ENCODE results near the gene GALNT7.
"Not testable (repeated sequence)": the region's sequence is repeated elsewhere in the genome, so short reads cannot be mapped to it uniquely, and the experiment has no call there.

GALNT7 gene

DNA sequence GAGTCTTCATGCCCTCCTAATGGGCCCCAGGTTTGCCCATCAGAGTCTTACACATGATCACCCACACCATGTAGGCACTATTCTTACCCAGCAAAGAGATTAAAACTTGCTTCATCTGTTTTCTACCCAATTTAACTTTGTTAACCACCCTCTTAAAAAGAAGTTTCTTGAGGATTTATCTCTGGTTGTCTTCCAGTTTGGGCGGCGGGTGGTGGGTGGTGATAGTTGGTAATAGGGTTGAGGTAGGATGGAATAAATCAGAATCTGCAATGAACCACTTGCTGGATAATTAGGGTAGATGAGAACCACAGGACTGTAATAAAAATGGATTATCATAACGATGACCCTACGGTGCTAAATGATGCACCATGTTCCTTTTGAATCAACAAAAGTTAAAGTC is 30.9 kb downstream of the GALNT7 start:
- DNase-seq = no peak

DNA sequence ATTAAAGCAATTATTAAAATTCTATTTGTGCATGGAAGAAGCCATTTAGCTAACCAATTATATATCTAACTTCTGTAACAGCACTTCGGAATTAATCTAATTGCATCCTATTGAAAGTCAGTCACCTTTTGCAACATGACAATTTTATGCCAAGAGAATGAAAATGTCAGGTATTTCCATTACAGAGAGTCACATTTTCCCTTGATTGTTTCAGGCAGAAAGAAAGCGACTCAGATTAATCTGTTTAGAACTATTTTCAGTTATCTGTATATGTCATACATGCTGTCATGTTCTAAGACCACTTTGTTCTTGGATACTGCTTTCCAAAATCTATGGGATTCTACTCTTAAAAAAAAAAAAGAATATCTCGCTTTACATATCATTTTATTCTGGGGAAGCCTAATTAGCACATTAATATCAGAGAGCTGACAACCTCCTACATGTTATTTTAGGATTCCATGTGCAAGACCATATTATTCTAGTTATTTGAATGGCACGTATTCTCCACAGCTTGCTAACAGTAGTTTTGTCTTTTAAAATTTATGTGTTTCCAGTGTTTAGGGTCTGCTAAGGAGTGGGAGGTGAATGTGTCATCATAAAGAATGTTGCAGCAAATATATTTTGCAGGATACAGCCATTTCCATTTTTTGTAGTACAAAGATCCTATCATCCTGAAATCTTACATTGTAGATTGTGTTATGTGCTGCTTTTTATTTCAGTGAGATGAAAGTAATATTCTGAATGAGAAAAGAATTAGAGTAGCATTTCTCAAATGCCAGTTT is 31.7 kb downstream of the GALNT7 start:
- DNase-seq = no peak

DNA sequence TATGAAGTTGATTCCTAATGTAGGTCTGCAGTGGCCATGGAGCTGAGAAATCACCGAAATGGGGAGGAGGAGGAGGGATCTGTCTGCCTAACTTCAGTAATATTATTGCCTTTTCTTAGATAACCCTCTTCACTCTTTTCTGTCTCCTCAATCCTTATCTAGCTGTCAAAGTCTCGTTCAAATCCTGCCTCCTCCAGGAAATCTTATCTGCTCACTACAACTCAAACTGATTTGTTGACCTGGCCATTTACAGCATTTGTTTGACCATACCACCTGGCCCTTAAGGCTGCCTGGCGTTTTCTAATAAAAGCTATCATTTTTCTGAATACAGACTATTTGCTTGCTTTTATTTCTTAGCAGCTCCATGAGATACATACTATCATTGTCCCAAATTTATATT is 33.8 kb downstream of the GALNT7 start:
- no peak for DNase-seq

DNA sequence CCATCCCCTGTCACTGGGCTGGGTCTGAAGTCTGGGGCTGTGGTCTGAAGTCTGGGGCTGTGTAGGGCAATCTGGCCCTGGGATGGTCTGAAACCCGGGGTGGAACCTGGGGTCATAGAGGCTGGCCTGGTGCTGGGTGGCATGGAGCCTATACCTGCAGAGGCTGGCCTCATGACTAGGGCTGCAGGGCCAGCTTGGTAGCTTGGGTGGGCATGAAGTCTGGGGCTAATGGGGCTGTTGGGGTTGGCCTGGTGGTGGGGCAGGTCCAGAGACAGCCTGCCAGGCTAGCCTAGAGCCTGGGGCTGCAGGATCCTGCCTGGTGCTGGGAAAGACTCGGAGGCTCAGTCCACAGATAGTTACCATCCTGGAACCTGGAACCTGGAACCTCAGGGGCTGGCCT is 37.0 kb downstream of the GALNT7 start:
- DNase-seq = no peak

DNA sequence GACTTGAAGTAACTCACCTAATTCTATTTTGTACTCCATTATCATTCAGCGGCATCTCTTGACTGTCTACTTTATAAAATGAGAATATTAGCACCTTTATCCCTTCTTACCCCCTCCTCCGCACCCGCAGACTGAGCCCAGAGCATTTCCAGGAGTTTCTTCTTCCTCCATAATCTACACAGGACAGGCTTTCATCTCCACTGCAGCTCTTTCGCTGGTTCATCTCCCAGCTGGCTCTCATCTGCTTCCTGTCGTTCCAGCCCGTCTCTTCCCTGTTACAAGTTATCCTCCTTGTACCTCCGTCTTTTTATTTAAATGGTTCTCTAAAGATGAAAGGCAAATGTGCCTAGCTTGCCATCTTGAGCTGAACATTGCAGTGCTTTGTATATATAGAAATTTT is 39.8 kb downstream of the GALNT7 start:
- no peak for DNase-seq

DNA sequence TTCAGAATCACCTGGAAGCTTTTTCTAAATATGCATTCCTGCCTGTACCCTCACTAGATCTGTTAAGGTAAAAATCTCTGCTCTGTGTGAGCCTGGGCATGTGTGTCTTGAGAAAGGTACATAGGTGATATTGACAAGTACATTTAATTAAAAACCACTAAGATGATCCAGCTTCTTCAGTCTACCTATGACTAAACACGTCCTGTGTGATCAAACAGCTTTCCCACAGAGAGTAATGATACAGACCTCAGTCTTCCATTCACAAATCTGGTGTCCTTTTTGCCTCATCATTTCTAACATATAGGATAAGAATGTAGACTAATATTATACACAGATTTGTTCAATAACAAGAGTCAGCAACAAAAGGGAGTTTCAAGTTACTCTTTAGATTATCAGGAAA is 42.6 kb downstream of the GALNT7 start:
- DNase-seq = no peak

DNA sequence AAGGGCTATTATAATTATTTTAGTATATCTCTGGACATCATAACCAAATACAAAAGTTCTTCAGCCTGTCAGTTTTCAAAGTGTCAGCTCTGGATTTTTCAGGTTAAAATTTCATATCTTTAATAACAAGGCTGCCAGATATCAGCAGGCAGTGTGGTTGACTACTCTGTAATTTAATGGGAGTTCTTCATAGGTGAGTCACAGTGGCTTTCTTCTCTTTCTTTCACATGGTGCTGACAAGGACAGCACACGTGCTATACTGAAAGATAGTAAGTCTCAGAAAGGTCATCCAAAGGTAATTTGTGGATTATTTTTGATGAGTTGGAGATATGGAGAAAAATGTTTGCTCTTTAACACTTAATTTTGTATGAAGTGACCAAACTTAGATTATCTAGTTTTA is 43.2 kb downstream of the GALNT7 start:
- no peak for DNase-seq

DNA sequence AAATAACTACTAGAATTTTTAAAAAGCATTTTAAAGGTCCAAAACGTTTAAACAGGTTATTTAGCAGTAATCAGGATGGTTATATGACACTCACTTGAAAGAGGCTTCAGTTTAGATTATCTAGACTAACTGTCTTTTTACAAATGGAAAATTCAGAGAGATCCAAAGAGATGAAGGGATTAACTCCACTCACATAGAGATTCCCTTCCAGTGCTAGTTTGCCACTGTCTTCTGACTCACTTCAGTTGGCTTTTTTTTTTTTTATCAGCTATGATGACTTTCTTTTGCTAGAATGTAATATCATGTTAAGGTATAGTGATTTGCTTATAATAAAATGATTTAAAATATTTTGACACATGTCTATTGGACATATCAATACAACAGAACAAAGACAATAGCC is 43.8 kb downstream of the GALNT7 start:
- DNase-seq = no peak

DNA sequence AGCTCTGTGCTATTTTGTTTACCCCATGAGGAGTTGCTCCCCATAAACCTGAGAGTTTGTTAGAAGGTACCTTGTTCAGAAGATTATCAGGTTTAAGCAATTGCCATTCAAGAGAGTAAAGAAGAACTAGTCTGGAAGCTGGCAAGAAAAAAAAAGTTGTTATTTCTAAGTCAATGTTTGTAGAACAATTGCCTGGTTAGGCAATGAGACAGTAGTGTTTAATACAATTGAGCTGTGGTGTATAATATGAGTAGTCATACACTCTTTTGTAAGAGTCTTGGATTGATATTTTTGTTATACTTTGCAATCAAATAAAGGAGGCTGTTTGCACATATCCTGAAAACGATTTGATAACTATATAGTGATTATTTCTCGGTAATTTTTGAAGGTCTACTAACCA is 44.7 kb downstream of the GALNT7 start:
- no peak for DNase-seq

DNA sequence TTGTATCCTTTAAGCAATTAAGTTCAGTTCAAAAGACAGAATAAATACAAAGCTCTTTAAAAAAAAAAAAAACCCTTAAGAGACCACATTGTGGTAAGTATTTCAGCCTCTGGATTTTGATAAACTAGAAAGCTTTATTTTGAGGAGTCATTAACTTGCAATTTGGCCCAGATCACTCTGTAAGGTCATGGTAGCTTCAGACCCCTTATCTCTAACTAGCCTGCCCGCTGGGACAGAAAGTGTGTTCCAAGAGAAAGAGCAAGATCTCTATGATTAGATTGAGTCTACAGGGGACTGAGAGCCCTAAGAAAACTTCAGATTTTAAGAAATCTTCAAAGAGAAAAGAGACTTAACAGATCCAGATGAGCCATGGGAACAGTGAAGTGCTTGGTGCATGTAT is 45.6 kb downstream of the GALNT7 start:
- DNase-seq = no peak

DNA sequence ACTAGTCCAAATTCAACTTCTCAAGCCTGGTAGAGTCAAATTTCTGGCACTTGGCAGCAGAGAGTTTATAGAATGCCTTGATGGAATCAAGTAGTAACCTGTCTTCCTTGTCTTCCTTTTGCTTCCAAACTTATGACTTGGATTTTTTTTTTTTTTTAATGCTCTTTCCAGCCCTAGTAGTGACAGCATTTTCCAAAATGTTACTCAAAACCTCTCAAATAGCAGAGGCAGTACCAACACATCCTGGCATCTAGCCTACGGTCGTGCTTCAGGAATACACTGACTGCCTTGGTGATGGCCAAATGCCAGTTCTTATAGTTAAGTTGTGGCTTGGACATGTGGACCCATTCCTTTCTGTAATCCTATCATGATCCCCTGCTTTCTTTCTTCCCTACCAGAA is 46.0 kb downstream of the GALNT7 start:
- DNase-seq = no peak

DNA sequence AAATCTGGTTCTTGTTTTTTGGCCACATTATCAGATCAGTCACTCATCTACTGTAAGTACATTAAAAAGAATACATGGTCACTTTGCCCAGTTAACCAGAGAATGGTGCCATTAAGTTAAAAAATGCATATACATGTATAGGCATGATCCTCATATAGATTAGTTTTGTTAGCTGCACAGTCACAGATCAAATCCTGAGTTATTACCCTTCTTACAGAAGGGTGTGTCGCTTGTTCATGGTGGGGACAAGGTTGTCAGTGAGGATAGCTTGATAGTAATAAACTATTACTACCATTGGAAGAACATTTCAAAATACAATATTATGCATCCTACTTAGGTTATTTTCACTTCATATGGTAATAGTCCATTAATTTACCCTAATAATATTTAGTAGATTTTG is 48.5 kb downstream of the GALNT7 start:
- no peak for DNase-seq

DNA sequence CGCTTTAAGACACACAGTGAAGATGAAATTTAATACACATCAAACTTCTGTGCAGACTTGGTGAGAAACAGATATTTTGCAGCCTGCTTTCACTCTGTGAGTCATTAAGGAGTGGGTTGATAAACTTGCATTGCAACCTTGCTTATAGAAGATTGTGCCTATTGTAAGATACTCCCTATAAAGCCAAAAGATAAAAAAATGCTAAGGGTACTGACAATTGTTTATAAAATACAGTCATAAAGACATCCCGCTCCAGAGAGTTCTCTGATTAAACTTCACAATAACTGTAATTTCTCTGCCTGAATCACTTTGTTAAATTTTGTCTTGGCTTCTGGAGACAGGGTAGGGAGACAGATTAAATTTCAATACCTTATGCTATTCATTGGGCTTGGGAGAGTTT is 49.1 kb downstream of the GALNT7 start:
- no peak for DNase-seq

DNA sequence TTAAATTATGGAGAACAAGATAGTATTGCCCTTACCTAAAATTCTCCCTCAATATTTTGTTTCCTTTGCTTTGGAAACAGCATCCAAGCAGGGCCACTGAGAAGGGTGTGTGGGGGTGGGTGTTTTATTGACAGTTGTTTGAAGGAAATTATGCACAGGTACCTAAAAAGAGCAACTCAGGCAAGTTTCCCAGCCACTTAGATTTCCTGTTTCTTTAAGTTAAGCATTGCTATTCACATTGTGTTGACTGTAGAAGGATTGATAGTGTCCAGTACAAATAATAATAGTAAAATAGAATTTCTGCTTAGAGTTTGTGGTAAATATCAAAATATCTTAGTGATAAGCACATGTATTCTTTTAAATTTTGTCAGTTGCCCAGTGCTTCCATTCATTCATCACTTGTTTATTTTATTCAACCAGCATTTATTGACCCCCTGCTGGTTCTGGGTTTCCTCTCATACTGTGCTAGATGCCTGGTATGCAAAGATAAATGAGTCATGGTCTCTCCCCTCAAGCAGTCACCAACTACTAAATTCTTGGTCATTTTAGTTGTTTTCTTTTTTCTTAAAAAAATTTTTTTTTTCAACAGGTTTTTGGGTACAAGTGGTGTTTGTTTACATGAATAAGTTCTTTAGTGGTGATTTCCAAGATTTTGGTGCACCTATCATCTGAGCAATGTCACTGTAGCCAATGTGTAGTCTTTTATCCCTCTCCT is 50.0 kb downstream of the GALNT7 start:
- DNase-seq = no peak

DNA sequence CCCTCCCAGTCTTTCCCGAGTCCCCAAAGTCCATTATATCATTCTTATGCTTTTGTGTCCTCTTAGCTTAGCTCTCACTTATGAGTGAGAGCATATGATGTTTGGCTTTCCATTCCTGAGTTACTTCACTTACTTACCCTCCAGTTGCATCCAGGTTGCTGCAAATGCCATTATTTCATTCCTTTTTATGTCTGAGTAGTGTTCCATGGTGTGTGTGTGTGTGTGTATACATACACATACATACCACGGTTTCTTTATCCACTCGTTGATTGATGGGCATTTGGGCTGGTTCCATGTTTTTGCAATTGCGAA is 50.5 kb downstream of the GALNT7 start:
- not testable (repeated sequence) for DNase-seq

DNA sequence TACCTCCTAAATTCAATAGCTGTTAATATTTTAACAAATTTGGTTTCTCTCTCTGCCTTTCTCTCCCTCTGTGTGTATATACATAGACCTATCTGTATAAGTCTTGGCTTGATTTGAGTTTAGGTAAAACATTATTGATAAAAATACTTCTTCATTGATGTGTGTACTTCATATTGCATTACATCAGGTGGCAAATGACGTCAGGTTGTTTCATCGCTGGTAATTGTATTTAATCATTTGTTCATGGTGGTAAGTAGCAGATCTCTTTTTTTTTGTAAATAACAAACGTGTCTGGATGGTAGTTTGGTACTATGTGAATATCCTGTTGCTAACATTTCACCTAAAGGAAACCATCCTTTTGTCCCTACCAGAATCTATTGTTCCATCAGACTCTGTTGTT is 55.1 kb downstream of the GALNT7 start:
- DNase-seq = no peak

DNA sequence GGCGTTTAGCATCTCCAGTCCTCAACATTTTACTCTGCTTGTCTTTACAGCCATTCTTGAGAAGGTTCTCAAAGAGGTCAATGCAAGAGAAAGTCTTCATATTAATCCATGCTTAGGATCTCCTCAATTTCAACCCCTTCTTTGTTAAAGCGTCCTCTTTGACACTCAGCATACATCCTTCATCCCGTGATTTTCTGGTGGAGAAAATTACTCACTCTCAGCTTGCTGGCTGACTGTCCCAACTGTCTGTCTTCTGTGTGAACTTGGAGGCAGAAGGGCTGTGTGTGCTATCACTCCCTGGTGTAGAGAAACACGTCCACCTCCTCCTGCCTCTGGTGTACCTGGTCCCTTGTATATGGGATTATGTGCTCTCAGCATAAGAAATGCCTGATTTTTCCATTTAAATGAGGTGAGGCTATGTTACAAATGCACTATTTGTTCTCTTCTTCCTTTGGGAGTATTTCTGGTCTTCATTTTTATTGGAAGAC is 57.8 kb downstream of the GALNT7 start:
- no peak for DNase-seq

DNA sequence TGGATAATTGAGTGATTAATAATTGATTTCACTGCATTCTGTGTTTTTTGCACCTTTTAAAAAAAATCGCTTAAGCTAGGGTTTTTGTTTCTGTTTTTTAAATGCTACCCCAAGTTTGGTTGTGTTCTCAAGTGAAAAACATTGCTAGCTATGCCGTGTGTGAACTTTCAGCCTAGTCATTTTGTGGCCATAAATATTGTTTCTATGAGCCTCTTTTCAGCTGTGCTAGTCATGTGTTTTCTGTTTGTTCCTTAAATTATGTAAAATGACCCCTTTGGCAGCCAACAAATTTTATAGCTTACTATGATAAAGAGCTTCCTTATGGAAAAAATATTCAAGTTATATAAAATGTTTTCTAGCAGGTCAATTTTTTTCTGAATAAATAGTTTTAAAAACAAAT is 59.1 kb downstream of the GALNT7 start:
- no peak for DNase-seq

DNA sequence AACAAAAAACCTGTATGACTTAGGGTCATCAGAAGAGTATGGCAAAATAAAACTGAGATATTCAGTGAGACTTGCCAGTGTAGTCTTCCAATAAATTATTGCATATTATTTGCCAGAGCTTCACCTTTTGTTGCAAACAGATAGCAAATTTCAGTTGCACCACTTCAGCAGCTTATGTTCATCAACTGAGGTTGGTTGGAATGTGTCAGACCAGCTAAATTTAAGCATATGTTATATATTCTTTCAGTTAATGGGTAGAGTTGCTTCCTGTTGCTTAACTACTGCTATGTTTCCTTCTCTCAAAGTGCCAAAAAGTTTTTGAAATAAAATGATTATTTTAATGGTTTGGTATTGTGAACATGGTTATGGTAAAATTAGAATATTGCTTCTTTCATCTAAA is 61.5 kb downstream of the GALNT7 start:
- DNase-seq = no peak

DNA sequence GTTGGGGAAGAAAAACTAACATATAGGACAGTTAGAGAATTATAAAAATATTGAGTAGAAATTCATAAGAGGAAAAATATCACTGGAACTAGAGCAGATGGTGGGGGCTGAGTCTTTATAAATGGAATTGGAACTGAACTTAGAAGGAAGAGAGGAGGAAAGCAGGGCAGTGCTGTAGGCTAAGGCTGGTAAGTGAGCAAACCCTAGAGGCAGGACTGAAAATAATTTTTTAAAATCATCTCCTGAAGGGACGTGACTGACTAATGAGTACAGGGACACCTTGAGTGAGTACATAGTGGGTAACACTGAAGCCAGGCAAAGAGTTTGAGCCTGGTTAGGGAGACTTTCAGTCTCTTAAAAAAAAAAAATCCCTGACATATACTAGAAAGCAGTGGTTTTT is 63.3 kb downstream of the GALNT7 start:
- DNase-seq = peak in 1 of 2 experiments; percentile 26

DNA sequence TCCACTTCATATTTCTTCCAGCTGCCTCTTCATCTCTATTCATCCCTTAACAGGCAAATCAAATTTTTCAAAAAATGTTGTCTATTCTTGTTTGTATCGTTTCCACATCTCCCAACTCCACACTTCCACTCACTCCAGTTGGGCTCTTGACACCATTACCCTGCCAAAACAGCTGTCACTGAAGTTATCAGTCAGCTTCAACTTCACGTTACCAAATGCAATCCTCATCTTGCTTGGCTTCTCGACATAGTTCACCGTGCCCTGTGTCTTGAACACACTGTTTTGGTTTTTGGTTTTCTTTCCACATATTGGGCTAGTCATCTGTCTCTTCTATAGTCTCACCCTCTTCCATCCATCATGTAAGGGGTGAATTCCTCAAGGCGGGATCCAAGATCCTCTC is 65.2 kb downstream of the GALNT7 start:
- no peak for DNase-seq

DNA sequence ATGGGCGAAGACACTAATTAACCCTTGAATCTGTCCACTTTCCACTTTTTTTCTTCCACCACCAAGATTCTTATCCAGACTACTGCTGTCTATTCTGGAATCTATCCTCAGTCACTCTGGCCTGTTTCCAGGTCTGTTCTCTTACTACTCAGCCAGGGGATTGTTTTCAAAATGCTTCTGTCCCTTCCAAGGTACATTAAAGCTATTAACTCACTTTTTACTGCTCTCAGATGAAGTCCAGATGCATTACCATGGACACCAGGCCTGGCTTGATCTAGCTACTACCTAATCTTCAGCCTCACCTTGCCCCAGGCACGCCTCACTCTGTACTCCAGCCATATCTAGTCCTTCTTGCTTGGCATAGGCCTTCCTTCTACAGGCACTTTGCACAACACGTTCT is 66.4 kb downstream of the GALNT7 start:
- DNase-seq = no peak

DNA sequence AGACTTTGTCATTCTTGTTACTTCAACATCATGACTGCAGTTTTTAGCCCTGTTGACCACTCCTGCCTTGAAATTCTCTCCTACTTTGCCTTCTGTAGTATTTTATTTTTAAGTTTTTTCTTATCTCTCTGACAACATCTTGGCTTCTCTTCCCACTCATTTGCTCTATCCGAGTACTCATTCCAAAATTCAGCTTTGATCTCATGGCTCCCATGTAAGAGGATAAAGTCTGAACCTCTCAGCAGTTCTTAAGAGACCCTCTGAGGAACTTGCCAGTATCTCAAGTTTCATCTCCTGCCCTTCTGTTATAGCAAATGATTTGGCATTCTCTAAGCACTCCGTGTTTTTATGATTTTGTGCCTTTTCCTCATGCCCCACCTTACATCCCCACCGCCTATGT is 67.7 kb downstream of the GALNT7 start:
- no peak for DNase-seq

DNA sequence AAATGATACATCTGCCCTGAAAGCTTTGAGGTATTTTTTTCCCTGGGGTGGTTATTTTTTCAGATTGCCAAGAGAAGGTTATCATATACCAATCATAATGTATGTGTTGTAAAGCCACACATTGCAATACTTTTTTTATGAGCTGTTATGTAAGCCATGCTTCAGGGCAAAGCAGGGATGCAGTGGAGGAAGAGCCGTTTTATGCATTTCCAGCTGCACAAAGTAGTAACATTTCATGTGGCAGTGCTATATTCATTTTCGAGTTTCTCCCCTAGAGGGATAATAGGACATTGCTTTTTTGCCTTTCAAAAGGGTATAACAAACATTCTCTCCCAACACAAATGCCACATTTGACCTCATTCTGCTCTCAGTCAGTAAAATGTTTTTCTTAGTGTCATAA is 68.5 kb downstream of the GALNT7 start:
- DNase-seq = no peak

DNA sequence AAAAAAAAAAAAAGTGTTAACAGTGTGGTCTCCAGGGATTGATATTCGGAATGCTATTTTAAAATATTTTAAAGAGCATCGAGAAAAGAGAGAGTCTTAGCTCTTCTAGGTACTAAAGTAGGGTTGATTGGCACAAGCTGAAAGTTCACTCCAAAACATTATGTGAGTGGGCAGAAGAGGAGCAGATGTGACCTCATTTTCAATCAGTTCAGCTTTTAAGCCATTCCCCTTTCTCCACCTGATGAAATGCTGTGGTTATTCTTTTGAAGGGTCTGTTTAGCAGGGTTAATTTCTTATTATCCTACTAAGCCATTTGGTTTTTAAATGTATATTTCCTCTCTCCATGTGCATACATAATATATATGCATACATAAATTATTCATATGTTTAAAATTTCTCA is 69.2 kb downstream of the GALNT7 start:
- DNase-seq = peak in 1 of 2 experiments; percentile 63
